ENCODE measurements around the gene TGFBRAP1.
A peak's percentile ranks its signal among the peaks of the same experiment; 100 is the strongest.

The TGFBRAP1 gene

GRCh38 chr2:105248316-105249070 is 81.0 kb downstream of the TGFBRAP1 start:
- ChIA-PET POLR2A (no interaction called here), CTCF (interaction anchor here (1.0 kb wide), 1 partner anchor 10 kb away, joined by 4 read pairs; no protein-coding TSS in a partner anchor)
- no peak for DNase-seq (ENCODE audit: extremely low spot score)
- no peak for TF ChIP-seq HDGF (IDR thresholded peaks at IDR 0.05; ENCODE audit: borderline replicate concordance)
- TF ChIP-seq LEF1 (IDR thresholded peaks at IDR 0.05; ENCODE audit: borderline replicate concordance): no peak
- TF ChIP-seq BHLHE40 (IDR thresholded peaks at IDR 0.05; ENCODE audit: borderline replicate concordance): no peak
- TF ChIP-seq ELF4 (IDR thresholded peaks at IDR 0.05): no peak
- no peak for TF ChIP-seq FOXK2 (IDR thresholded peaks at IDR 0.05)

- ChIA-PET POLR2A (no interaction called here), CTCF (interaction anchor here (1.0 to 2.1 kb wide), 5 partner anchors 18 to 129 kb away, joined by 3 to 6 read pairs (median 3); no protein-coding TSS in a partner anchor)
- no peak for DNase-seq (ENCODE audit: extremely low spot score)
- TF ChIP-seq HDGF (IDR thresholded peaks at IDR 0.05; ENCODE audit: borderline replicate concordance) (no peak), CTBP1 (IDR thresholded peaks at IDR 0.05; ENCODE audit: borderline replicate concordance) (no peak), NFRKB (IDR thresholded peaks at IDR 0.05) (no peak), BHLHE40 (IDR thresholded peaks at IDR 0.05; ENCODE audit: borderline replicate concordance) (no peak), ARNT (IDR thresholded peaks at IDR 0.05) (no peak)
Observed at GRCh38 chr2:105244451-105244850, 85.1 kb downstream of the TGFBRAP1 start.

DNA sequence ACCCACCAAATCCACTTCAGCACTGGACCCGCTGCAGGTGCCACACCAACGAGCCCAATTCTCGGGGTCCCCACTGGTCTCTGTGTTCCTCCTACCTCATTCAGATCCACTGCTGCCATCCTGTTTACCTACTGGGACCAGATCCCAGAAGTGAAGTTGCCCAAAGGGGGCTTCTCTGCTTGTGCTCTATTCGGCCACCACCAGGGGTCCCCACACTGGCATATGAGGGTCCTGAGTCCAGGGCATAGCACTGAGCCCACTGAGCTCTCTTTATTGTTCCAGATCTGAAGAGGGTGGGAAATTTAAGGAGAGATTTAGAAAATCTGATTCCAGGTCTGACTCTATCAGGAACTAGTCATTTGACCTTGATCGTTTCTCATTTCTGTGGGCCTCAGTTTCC is 85.6 kb downstream of the TGFBRAP1 start:
- POLR2A ChIA-PET: no interaction called here
- no peak for TF ChIP-seq FOXK2 (IDR thresholded peaks at IDR 0.05)
- TF ChIP-seq TARDBP (IDR thresholded peaks at IDR 0.05): no peak
- no peak for TF ChIP-seq BHLHE40 (IDR thresholded peaks at IDR 0.05; ENCODE audit: borderline replicate concordance)
- TF ChIP-seq SUZ12 (IDR thresholded peaks at IDR 0.05): no peak
- no peak for TF ChIP-seq NFRKB (IDR thresholded peaks at IDR 0.05)
- no peak for TF ChIP-seq SP1 (IDR thresholded peaks at IDR 0.05)
- no peak for TF ChIP-seq LEF1 (IDR thresholded peaks at IDR 0.05; ENCODE audit: borderline replicate concordance)
- no peak for TF ChIP-seq ARNT (IDR thresholded peaks at IDR 0.05)
- TF ChIP-seq L3MBTL2 (conservative IDR thresholded peaks at IDR 0.05): no peak
- no peak for TF ChIP-seq CTBP1 (IDR thresholded peaks at IDR 0.05; ENCODE audit: borderline replicate concordance)
- TF ChIP-seq FOXA1 (IDR thresholded peaks at IDR 0.05): no peak
- TF ChIP-seq PKNOX1 (IDR thresholded peaks at IDR 0.05): no peak
- TF ChIP-seq ELF4 (IDR thresholded peaks at IDR 0.05): no peak
- TF ChIP-seq HDGF (IDR thresholded peaks at IDR 0.05; ENCODE audit: borderline replicate concordance): no peak
- TF ChIP-seq ZNF384 (IDR thresholded peaks at IDR 0.05): no peak
- TF ChIP-seq FOXM1 (IDR thresholded peaks at IDR 0.05; ENCODE audit: borderline replicate concordance): no peak
- CTCF ChIA-PET: interaction anchor here (1.0 to 2.1 kb wide), 5 partner anchors 17 to 128 kb away, joined by 3 to 6 read pairs (median 3); no protein-coding TSS in a partner anchor
- peak; percentile 39 for DNase-seq (ENCODE audit: extremely low spot score)

GRCh38 chr2:105242286-105242993 is 87.1 kb downstream of the TGFBRAP1 start:
- ChIA-PET CTCF (no interaction called here), POLR2A (no interaction called here)
- TF ChIP-seq L3MBTL2 (conservative IDR thresholded peaks at IDR 0.05) (no peak), PKNOX1 (IDR thresholded peaks at IDR 0.05) (no peak), NFRKB (IDR thresholded peaks at IDR 0.05) (no peak), BHLHE40 (IDR thresholded peaks at IDR 0.05; ENCODE audit: borderline replicate concordance) (no peak), CTBP1 (IDR thresholded peaks at IDR 0.05; ENCODE audit: borderline replicate concordance) (no peak), ARNT (IDR thresholded peaks at IDR 0.05) (no peak), FOXA1 (IDR thresholded peaks at IDR 0.05) (no peak), LEF1 (IDR thresholded peaks at IDR 0.05; ENCODE audit: borderline replicate concordance) (no peak), ELF4 (IDR thresholded peaks at IDR 0.05) (no peak), TARDBP (IDR thresholded peaks at IDR 0.05) (no peak), SUZ12 (IDR thresholded peaks at IDR 0.05) (no peak), ZNF384 (IDR thresholded peaks at IDR 0.05) (no peak), FOXK2 (IDR thresholded peaks at IDR 0.05) (no peak), FOXM1 (IDR thresholded peaks at IDR 0.05; ENCODE audit: borderline replicate concordance) (no peak), HDGF (IDR thresholded peaks at IDR 0.05; ENCODE audit: borderline replicate concordance) (no peak), SP1 (IDR thresholded peaks at IDR 0.05) (no peak)
- no peak for DNase-seq (ENCODE audit: extremely low spot score)

GRCh38 chr2:105241443-105241842 is 88.1 kb downstream of the TGFBRAP1 start, which contains the start of gene GPR45:
Gene GPR45 (plus strand): TSS chr2:105241743. CDS start chr2:105241859, 116 bp downstream.
- POLR2A ChIA-PET: no interaction called here
- no peak for DNase-seq (ENCODE audit: extremely low spot score)
- no peak for TF ChIP-seq SP1 (IDR thresholded peaks at IDR 0.05)
- TF ChIP-seq FOXA1 (IDR thresholded peaks at IDR 0.05): no peak
- TF ChIP-seq LEF1 (IDR thresholded peaks at IDR 0.05; ENCODE audit: borderline replicate concordance): no peak
- no peak for TF ChIP-seq HDGF (IDR thresholded peaks at IDR 0.05; ENCODE audit: borderline replicate concordance)
- CTCF ChIA-PET: interaction anchor here (0.8 kb wide), 1 partner anchor 53 kb away, joined by 3 read pairs; no protein-coding TSS in a partner anchor

- CTCF ChIA-PET: interaction anchor here (1.5 kb wide), 1 partner anchor 125 kb away, joined by 10 read pairs; no protein-coding TSS in a partner anchor
- TF ChIP-seq SUZ12 (IDR thresholded peaks at IDR 0.05) (no peak), HDGF (IDR thresholded peaks at IDR 0.05; ENCODE audit: borderline replicate concordance) (no peak), SP1 (IDR thresholded peaks at IDR 0.05) (no peak), PKNOX1 (IDR thresholded peaks at IDR 0.05) (no peak), FOXM1 (IDR thresholded peaks at IDR 0.05; ENCODE audit: borderline replicate concordance) (no peak), FOXK2 (IDR thresholded peaks at IDR 0.05) (no peak), L3MBTL2 (conservative IDR thresholded peaks at IDR 0.05) (no peak), CTBP1 (IDR thresholded peaks at IDR 0.05; ENCODE audit: borderline replicate concordance) (no peak), NFRKB (IDR thresholded peaks at IDR 0.05) (no peak), ARNT (IDR thresholded peaks at IDR 0.05) (no peak), FOXA1 (IDR thresholded peaks at IDR 0.05) (no peak), BHLHE40 (IDR thresholded peaks at IDR 0.05; ENCODE audit: borderline replicate concordance) (no peak), LEF1 (IDR thresholded peaks at IDR 0.05; ENCODE audit: borderline replicate concordance) (no peak), ZNF384 (IDR thresholded peaks at IDR 0.05) (no peak), ELF4 (IDR thresholded peaks at IDR 0.05) (no peak), TARDBP (IDR thresholded peaks at IDR 0.05) (no peak)
- DNase-seq (ENCODE audit: extremely low spot score): no peak
- POLR2A ChIA-PET: interaction anchor here (1.0 kb wide), 1 partner anchor 90 kb away, joined by 4 read pairs; no protein-coding TSS in a partner anchor
Observed at GRCh38 chr2:105239924-105240323, 89.6 kb downstream of the TGFBRAP1 start.

Measured in HEK293T (cell line).